ENCODE results near the gene HAO1.
"Not testable (repeated sequence)": the region's sequence is repeated elsewhere in the genome, so short reads cannot be mapped to it uniquely, and the experiment has no call there.

HAO1 gene

GRCh38 chr20:7940341-7940740 is at the start of gene HAO1:
HAO1 (minus strand) TSS chr20:7940458; CDS start chr20:7940422, 36 bp downstream.
- no peak for FAIRE-seq

GRCh38 chr20:7989379-7989778 is 49.1 kb upstream of the HAO1 start:
- no peak for FAIRE-seq

- FAIRE-seq: no peak
These were observed 45.7 kb upstream of the HAO1 start for GRCh38 chr20:7985916-7986315.

GRCh38 chr20:7984192-7984591 is 43.9 kb upstream of the HAO1 start:
- FAIRE-seq: no peak

GRCh38 chr20:7981374-7981773 is 41.1 kb upstream of the HAO1 start:
- no peak for FAIRE-seq

- FAIRE-seq: no peak
These were observed 40.2 kb upstream of the HAO1 start for GRCh38 chr20:7980332-7981046.

GRCh38 chr20:7977709-7978108 is 37.5 kb upstream of the HAO1 start:
- FAIRE-seq: no peak

GRCh38 chr20:7975851-7976414 is 35.7 kb upstream of the HAO1 start:
- no peak for FAIRE-seq

GRCh38 chr20:7974785-7975435 is 34.7 kb upstream of the HAO1 start:
- FAIRE-seq: no peak

GRCh38 chr20:7971536-7972280 is 31.4 kb upstream of the HAO1 start:
- FAIRE-seq: no peak

GRCh38 chr20:7967199-7967844 is 27.1 kb upstream of the HAO1 start:
- no peak for FAIRE-seq

- FAIRE-seq: no peak
These were observed 25.9 kb upstream of the HAO1 start for GRCh38 chr20:7966176-7966575.

- no peak for FAIRE-seq
These were observed 19.2 kb upstream of the HAO1 start for GRCh38 chr20:7959484-7959883.

GRCh38 chr20:7956561-7956960 is 16.3 kb upstream of the HAO1 start:
- FAIRE-seq: not testable (repeated sequence)

- no peak for FAIRE-seq
These were observed 10.1 kb upstream of the HAO1 start for GRCh38 chr20:7950387-7950786.

GRCh38 chr20:7943891-7944290 is 3.6 kb upstream of the HAO1 start:
- no peak for FAIRE-seq

- no peak for FAIRE-seq
These were observed 595 bp downstream of the HAO1 start for GRCh38 chr20:7939663-7940062.

- no peak for FAIRE-seq
These were observed 2.2 kb downstream of the HAO1 start for GRCh38 chr20:7938058-7938457.

- no peak for FAIRE-seq
These were observed 2.9 kb downstream of the HAO1 start for GRCh38 chr20:7937328-7937727.

GRCh38 chr20:7935027-7935551 is 5.2 kb downstream of the HAO1 start:
- no peak for FAIRE-seq

- no peak for FAIRE-seq
These were observed 6.9 kb downstream of the HAO1 start for GRCh38 chr20:7933346-7933745.

- FAIRE-seq: no peak
These were observed 9.9 kb downstream of the HAO1 start for GRCh38 chr20:7930343-7930742.

GRCh38 chr20:7926767-7927166 is 13.5 kb downstream of the HAO1 start:
- no peak for FAIRE-seq
